HFF-Myc (cell line): Measurements from ENCODE around the gene RTP5.
"Not testable (repeated sequence)": the region's sequence is repeated elsewhere in the genome, so short reads cannot be mapped to it uniquely, and the experiment has no call there.

ENCODE experiments used
- DNase-seq: peaks from one replicate; pipeline ENCODE4 v3.0.0-alpha.2; 2011; ENCODE audit warnings: low read depth; ENCODE audit errors: extremely low read depth
- H3K4me3 ChIP-seq: replicated peaks from 2 replicates; pipeline ENCODE4 v1.5.1; 2011; ENCODE audit warnings: low read depth, mild to moderate bottlenecking, control low read depth, low read length
- CTCF ChIP-seq: IDR thresholded peaks from 2 replicates; pipeline ENCODE4 v1.5.1; 2012; ENCODE audit warnings: mild to moderate bottlenecking, low read depth, low read length, control low read depth; ENCODE audit errors: missing control alignments

Gene RTP5

DNA sequence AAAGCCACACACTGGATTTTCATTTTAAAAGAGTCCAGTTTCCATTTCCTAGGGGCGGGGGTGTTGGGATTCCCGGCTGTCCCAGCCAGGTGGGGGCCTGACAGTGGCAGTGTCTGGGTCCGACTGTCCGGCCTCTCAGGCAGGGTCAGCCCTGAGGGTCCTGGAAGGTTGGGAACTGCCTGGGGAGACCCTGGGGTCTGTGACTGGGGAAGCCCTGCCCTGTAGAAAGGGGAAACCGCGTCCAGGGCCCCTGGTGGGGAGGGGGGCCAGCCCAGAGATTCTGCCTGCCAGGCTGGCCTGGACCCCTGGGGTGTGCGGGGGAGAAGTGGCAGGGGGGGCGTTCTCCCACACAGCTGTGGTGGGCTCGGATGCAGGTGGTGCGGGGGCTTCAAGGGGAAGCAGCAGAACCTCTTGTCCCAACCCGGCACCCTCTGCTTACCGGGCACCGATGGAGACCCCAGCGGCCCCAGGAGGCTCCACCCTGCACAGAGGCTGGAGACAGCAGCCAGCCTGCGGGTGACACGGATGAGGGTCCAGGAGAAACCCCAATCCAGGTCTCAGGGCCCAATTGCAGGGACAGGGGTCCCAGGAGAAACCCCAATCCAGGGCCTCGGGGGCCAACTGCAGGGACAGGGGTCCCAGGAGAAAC is 4.9 kb downstream of the RTP5 start:
- TF ChIP-seq CTCF = no peak
- H3K4me3 ChIP-seq = no peak overlapping the region
- no peak for DNase-seq

DNA sequence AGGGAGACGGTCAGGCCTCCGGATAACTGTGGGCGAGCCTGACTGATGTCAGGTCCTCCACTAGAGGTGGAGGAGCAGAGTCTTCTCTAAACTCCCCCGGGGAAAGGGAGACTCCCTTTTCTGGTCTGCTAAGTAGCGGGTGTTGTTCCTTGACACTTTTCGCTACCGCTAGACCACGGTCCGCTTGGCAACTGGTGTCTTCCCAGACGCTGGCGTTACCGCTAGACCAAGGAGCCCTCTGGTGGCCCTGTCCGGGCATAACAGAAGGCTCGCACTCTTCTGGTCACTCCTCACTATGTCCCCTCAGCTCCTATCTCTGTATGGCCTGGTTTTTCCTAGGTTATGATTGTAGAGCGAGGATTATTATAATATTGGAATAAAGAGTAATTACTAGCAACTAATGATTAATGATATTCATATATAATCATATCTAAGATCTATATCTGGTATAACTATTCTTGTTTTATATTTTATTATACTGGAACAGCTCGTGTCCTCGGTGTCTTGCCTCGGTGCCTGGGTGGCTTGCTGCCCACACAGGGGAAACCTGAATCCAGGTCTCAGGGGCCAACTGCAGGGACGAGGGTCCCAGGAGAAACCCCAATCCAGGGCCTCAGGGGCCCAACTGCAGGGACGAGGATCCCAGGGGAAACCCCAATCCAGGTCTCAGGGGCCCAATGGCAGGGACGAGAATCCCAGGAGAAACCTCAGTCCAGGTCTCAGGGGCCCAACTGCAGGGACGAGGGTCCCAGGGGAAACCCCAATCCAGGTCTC is 6.4 kb downstream of the RTP5 start:
- H3K4me3 ChIP-seq, DNase-seq: not testable (repeated sequence)

DNA sequence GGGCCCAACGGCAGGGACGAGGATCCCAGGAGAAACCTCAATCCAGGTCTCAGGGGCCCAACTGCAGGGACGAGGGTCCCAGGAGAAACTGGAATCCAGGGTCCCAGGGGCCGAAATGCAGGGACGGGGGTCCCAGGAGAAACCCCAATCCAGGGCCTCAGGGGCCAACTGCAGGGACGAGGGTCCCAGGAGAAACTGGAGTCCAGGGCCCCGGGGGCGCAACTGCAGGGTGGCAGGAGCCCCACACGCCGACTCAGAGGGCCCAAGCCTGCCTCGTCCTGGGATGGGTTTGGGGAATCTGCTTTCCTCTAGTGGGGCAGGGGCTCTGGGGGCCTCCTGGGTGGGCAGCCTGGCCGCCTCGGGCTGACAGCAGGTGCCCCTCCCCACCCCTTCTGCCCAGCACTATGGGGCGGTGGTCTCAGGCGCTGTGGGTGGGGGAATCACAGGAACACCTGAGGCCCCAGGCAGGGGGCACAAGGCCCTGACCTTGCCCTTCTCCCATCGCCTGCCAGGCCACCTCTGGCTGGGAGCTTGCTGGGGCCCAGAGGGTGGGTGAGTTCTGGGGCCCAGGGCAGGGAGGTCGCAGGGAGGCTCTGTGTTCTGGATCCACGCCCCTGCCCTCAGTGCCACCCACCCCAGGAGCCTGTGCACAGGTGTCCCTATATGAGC is 7.1 kb downstream of the RTP5 start:
- no peak for TF ChIP-seq CTCF
- no peak overlapping the region for H3K4me3 ChIP-seq
- DNase-seq = no peak

- H3K4me3 ChIP-seq = no peak overlapping the region
- TF ChIP-seq CTCF = no peak
- DNase-seq = no peak
Observed at GRCh38 chr2:241877197-241877685, 7.7 kb downstream of the RTP5 start.

GRCh38 chr2:241877989-241878970 is 8.8 kb downstream of the RTP5 start:
- TF ChIP-seq CTCF = peak; percentile 70

DNA sequence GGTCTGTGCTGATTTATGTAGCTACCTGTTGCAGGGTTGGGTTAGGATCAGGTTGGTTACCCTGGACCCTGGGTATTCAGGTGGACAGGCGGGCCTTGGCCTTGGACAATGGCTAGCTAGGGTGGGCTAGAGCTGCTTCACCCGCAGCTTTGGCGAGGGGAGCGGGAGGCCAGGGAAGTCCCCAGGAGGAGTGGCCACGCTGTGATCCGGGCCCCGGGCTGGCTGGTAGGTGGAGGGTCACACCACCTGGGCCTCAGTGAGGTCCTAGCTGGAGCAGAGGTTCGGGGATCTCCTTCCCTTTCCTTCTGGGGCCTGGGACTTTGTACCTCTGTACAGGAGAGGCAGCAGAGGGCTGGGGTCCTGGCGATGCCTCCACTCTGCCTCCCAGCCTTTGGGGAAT is 9.8 kb downstream of the RTP5 start:
- TF ChIP-seq CTCF = no peak
- H3K4me3 ChIP-seq = no peak overlapping the region
- no peak for DNase-seq

More at GRCh38 chr2:241877989-241878970, 8.8 kb downstream of the RTP5 start:
- H3K4me3 ChIP-seq = no peak overlapping the region
- DNase-seq = no peak
